Parathyroid adenoma (tissue), 2 donors: ENCODE data around the gene ADAMTSL1.
A peak's percentile ranks its signal among the peaks of the same experiment; 100 is the strongest.

Experiments used
- H2AFZ ChIP-seq: fragments of 300-600 bp; sonication (generic); one replicate; pipeline ENCODE4 v1.7.0; 2017; ENCODE audit warnings: antibody characterized with exemption, mild to moderate bottlenecking
- H3K27ac ChIP-seq: fragments of 300-600 bp; sonication (generic); one replicate; pipeline ENCODE4 v1.7.0; 2017
- H3K27me3 ChIP-seq: fragments of 300-600 bp; sonication (generic); one replicate; pipeline ENCODE4 v1.7.0; 2017; ENCODE audit warnings: low read length; ENCODE audit not compliant: control insufficient read depth, insufficient read depth
- H3K36me3 ChIP-seq: fragments of 300-600 bp; sonication (generic); one replicate; pipeline ENCODE4 v1.7.0; 2017; ENCODE audit warnings: low read length; ENCODE audit not compliant: control insufficient read depth, insufficient read depth
- H3K4me1 ChIP-seq: fragments of 300-600 bp; sonication (generic); one replicate; pipeline ENCODE4 v1.7.0; 2017; ENCODE audit warnings: control low read depth
- H3K4me2 ChIP-seq: fragments of 300-600 bp; sonication (generic); one replicate; pipeline ENCODE4 v1.7.0; 2017; ENCODE audit warnings: low read length
- H3K4me3 ChIP-seq: fragments of 300-600 bp; sonication (generic); one replicate; pipeline ENCODE4 v1.7.0; 2017; ENCODE audit warnings: low read depth, low read length
- H3K79me2 ChIP-seq: fragments of 300-600 bp; sonication (generic); one replicate; pipeline ENCODE4 v1.7.0; 2017; ENCODE audit warnings: control low read depth
- H3K9ac ChIP-seq: fragments of 300-600 bp; sonication (generic); one replicate; pipeline ENCODE4 v1.7.0; 2017; ENCODE audit warnings: mild to moderate bottlenecking
- H3K9me3 ChIP-seq: fragments of 300-600 bp; sonication (generic); one replicate; pipeline ENCODE4 v1.7.0; 2017; ENCODE audit warnings: low read length; ENCODE audit not compliant: control insufficient read depth
- TF ChIP-seq, protein P1 (sequence below): fragments of 300-600 bp; sonication (generic); IDR thresholded peaks from one replicate; pipeline ENCODE4 v1.7.0; 2017; ENCODE audit warnings: antibody characterized with exemption, mild to moderate bottlenecking
- donor health status: primary hyperparathyroidism.

ADAMTSL1 gene

DNA sequence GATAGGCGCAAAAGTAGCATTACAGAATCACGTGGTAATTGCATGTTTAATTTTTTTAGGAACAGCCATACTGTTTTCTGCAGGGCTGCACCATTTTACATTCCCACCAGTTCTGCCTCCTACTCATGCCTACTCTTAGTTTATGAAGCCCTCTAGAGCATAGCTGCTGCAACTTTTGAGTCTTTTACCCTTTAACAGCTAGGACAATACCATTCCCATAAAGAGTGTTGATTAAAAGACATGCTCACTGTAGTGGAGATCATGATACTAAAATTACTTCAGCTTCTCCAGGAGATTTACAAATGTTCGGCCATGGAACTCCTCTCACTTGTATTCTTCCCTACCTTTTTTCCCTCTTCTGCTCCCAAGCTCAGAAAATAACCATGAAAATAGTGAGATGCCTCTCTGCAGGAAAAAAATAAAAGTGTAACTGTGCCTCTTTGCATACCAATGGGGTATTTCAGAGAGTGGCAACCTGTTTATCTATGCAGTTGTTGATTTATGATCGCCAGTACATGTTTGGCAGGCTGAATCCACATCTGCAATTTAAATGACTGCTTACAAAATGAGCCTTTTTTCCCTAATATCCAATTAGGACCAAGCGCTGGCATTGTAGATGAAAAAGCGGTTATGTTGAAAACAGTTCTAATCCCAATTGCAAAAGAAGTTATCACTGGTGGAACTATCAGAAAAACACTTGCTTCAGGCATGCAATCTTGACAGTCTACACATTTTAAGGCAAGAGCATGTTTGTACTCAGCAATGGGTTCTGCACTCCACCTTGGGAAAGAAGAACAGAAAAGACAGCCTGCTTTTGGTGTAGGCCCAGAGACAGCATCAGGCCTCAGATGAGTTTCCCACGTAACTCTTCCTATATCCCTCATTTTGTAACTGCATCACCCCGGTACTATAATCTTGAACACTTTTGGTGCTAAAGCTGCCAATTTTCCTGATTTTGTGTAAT is 131.1 kb downstream of the ADAMTSL1 start:
- H2AFZ ChIP-seq = no peak overlapping the region
- H3K36me3 ChIP-seq = no peaks in the 10 kb centered on the region
- no peak overlapping the region for H3K4me2 ChIP-seq
- H3K27me3 ChIP-seq = no peaks in the 10 kb centered on the region
- H3K4me1 ChIP-seq = no peaks in the 10 kb centered on the region
- TF ChIP-seq, protein P1, sequence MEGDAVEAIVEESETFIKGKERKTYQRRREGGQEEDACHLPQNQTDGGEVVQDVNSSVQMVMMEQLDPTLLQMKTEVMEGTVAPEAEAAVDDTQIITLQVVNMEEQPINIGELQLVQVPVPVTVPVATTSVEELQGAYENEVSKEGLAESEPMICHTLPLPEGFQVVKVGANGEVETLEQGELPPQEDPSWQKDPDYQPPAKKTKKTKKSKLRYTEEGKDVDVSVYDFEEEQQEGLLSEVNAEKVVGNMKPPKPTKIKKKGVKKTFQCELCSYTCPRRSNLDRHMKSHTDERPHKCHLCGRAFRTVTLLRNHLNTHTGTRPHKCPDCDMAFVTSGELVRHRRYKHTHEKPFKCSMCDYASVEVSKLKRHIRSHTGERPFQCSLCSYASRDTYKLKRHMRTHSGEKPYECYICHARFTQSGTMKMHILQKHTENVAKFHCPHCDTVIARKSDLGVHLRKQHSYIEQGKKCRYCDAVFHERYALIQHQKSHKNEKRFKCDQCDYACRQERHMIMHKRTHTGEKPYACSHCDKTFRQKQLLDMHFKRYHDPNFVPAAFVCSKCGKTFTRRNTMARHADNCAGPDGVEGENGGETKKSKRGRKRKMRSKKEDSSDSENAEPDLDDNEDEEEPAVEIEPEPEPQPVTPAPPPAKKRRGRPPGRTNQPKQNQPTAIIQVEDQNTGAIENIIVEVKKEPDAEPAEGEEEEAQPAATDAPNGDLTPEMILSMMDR = no peak
- no peak overlapping the region for H3K9ac ChIP-seq
- no peak overlapping the region for H3K4me3 ChIP-seq
- no peaks in the 10 kb centered on the region for H3K79me2 ChIP-seq
- H3K9me3 ChIP-seq = no peaks in the 10 kb centered on the region
- no peak overlapping the region for H3K27ac ChIP-seq

DNA sequence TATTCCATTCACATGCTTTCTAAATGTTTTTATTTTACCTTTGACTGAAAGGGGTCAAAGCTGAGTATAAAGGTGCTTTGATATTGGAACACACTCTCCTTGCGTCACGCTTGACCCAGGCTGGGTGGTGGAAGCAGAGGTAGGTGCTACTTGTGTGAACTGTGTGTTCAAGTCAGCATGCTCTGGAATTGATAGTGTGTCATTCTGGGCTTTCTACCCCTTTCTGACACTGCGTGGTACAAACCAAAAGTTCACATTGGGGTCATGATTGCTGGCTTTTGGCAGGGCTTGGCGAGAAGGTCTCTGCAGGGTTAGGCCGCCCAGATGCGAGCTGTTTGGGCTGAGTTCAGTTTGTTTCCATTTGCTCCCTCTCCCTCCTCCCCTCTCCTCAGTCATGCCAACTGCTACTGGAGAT is 131.8 kb downstream of the ADAMTSL1 start:
- no peaks in the 10 kb centered on the region for H3K9me3 ChIP-seq
- H3K27me3 ChIP-seq = no peaks in the 10 kb centered on the region
- no peaks in the 10 kb centered on the region for H3K79me2 ChIP-seq
- TF ChIP-seq, protein P1 = no peak
- no peaks in the 10 kb centered on the region for H3K36me3 ChIP-seq
- no peak overlapping the region for H3K9ac ChIP-seq
- no peak overlapping the region for H3K4me3 ChIP-seq
- no peaks in the 10 kb centered on the region for H3K4me1 ChIP-seq
- H3K4me2 ChIP-seq = no peak overlapping the region
- H2AFZ ChIP-seq = no peak overlapping the region
- no peak overlapping the region for H3K27ac ChIP-seq

DNA sequence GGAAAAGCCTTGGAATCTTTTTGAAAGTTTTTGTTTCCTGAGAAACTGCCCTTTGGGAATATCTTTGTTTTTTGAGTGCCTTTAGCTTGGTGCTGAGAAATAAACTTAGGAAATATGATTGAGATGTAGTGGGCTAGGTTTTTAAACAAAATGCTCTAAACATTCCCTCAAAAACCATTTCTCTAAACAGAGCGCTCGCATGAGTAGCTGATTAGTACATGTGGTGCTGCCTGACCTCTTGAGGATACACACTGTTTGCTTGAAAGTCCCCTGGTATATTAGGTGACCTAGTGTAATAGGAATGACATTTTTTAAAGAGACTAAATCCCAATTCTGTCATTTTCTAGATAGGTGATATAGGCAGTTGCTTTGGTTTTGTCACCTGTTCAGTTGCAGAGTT is 132.3 kb downstream of the ADAMTSL1 start:
- H3K27ac ChIP-seq = peak overlapping the region; percentile 11
- no peak overlapping the region for H3K4me2 ChIP-seq
- no peaks in the 10 kb centered on the region for H3K36me3 ChIP-seq
- no peaks in the 10 kb centered on the region for H3K27me3 ChIP-seq
- H3K9me3 ChIP-seq = no peaks in the 10 kb centered on the region
- H3K4me1 ChIP-seq = no peaks in the 10 kb centered on the region
- H3K79me2 ChIP-seq = no peaks in the 10 kb centered on the region
- H3K9ac ChIP-seq = no peak overlapping the region
- TF ChIP-seq, protein P1 = no peak
- no peak overlapping the region for H2AFZ ChIP-seq
- H3K4me3 ChIP-seq = no peak overlapping the region

DNA sequence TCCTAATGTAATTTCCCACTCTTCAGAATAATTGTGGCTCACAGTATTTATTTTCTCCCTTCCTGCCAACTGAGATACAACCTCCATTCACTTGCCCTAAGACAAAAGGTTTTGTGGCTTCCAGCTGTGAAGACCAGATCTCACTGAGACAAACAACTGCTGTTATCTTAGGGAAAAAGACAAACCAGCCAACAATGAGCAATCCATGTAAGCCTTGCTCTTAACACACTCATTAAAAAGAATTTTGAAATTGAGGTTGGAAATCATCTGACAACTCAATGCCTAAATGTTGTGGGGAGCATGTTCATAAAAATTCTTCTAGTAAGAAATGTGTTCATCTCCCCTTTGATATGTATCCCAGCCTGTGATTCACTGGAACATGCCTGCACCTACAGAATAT is 132.9 kb downstream of the ADAMTSL1 start:
- Histone ChIP-seq H3K4me1 (no peaks in the 10 kb centered on the region), H3K79me2 (no peaks in the 10 kb centered on the region), H2AFZ (no peak overlapping the region), H3K9me3 (no peaks in the 10 kb centered on the region), H3K4me3 (no peak overlapping the region), H3K9ac (no peak overlapping the region), H3K27ac (peak overlapping the region; percentile 11), H3K4me2 (no peak overlapping the region), H3K27me3 (no peaks in the 10 kb centered on the region), H3K36me3 (no peaks in the 10 kb centered on the region)
- TF ChIP-seq, protein P1 = no peak
